ENCODE data around the gene CCNF. TPM values are rescaled to one million over a fixed set of nuclear protein-coding genes. Genes with fewer than 3 reads are reported as not detected.

Gene CCNF
- total RNA-seq, 1 donor from 2014 or later, result 36.0 TPM

- H3K36me3 Mint-ChIP-seq, result no peaks in the 10 kb centered on the region
- no peak overlapping the region for H3K27ac Mint-ChIP-seq
- no peak for TF ChIP-seq CTCF (conservative IDR thresholded peaks at IDR 0.05)
- H3K4me1 Mint-ChIP-seq (ENCODE audit: unreplicated experiment), result peaks cover 12% of the 10 kb centered on the region
- no peaks in the 10 kb centered on the region for H3K9me3 Mint-ChIP-seq
- DNase-seq (ENCODE audit: extremely low spot score, unreplicated experiment), result no peak
- H3K4me3 Mint-ChIP-seq, result no peak overlapping the region
- H3K27me3 Mint-ChIP-seq, result no peaks in the 10 kb centered on the region
These were observed 76.4 kb downstream of the CCNF start for GRCh38 chr16:2505695-2506094.

- no peak for TF ChIP-seq CTCF (conservative IDR thresholded peaks at IDR 0.05)
- Mint-ChIP-seq H3K9me3 (no peaks in the 10 kb centered on the region), H3K27me3 (no peaks in the 10 kb centered on the region), H3K4me3 (no peak overlapping the region), H3K4me1 (ENCODE audit: unreplicated experiment) (peaks cover 14% of the 10 kb centered on the region), H3K27ac (no peak overlapping the region), H3K36me3 (no peaks in the 10 kb centered on the region)
- no peak for DNase-seq (ENCODE audit: extremely low spot score, unreplicated experiment)
These were observed 77.9 kb downstream of the CCNF start for GRCh38 chr16:2507052-2507659.

- Mint-ChIP-seq H3K4me3 (no peak overlapping the region), H3K4me1 (ENCODE audit: unreplicated experiment) (peaks cover 17% of the 10 kb centered on the region), H3K9me3 (no peaks in the 10 kb centered on the region), H3K27ac (no peak overlapping the region), H3K36me3 (no peaks in the 10 kb centered on the region), H3K27me3 (no peaks in the 10 kb centered on the region)
- DNase-seq (ENCODE audit: extremely low spot score, unreplicated experiment), result no peak
- TF ChIP-seq CTCF (conservative IDR thresholded peaks at IDR 0.05), result no peak
These were observed 78.4 kb downstream of the CCNF start for GRCh38 chr16:2507665-2508064.

Small RNA genes lying within 50 kb of the gene (microRNA-seq; reads per million reads assigned to microRNA genes)
- not detected for gene MIR6767
- gene MIR6768, result not detected

Other genes starting within 250 kb of the CCNF start
- 2.7 and 6.3 TPM in 2 replicates for gene CASKIN1, start 232.8 kb upstream of the CCNF start, total RNA-seq (ENCODE audit: low replicate concordance)
- 44.9 and 56.8 TPM in 2 replicates for gene MLST8, start 224.0 kb upstream of the CCNF start, total RNA-seq (ENCODE audit: low replicate concordance)
- 8.7 and 16.6 TPM in 2 replicates for gene BRICD5, start 218.6 kb upstream of the CCNF start, total RNA-seq (ENCODE audit: low replicate concordance)
- 16.2 and 25.5 TPM in 2 replicates for gene PGP, start 214.6 kb upstream of the CCNF start, total RNA-seq (ENCODE audit: low replicate concordance)
- 24.9 and 30.4 TPM in 2 replicates for gene E4F1, start 205.9 kb upstream of the CCNF start, total RNA-seq (ENCODE audit: low replicate concordance)
- 0.57 and 2.6 TPM in 2 replicates for gene DNASE1L2, start 193.0 kb upstream of the CCNF start, total RNA-seq (ENCODE audit: low replicate concordance)
- 72.7 and 89.7 TPM in 2 replicates for gene ECI1, start 177.9 kb upstream of the CCNF start, total RNA-seq (ENCODE audit: low replicate concordance)
- 180 and 241 TPM in 2 replicates for gene RNPS1, start 161.3 kb upstream of the CCNF start, total RNA-seq (ENCODE audit: low replicate concordance)
- gene ABCA3, start 88.7 kb upstream of the CCNF start, total RNA-seq (ENCODE audit: low replicate concordance), result 10.5 and 12.5 TPM in 2 replicates
- gene TEDC2, start 30.7 kb downstream of the CCNF start, total RNA-seq (ENCODE audit: low replicate concordance), result 10.5 and 31.6 TPM in 2 replicates
- 1.2 and 4.5 TPM in 2 replicates for gene NTN3, start 41.9 kb downstream of the CCNF start, total RNA-seq (ENCODE audit: low replicate concordance)
- 15.6 and 22.1 TPM in 2 replicates for gene TBC1D24, start 45.7 kb downstream of the CCNF start, total RNA-seq (ENCODE audit: low replicate concordance)
- gene ATP6V0C, start 84.5 kb downstream of the CCNF start, total RNA-seq (ENCODE audit: low replicate concordance), result 155 and 223 TPM in 2 replicates
- 46.1 and 61.8 TPM in 2 replicates for gene AMDHD2, start 90.9 kb downstream of the CCNF start, total RNA-seq (ENCODE audit: low replicate concordance)
- gene CEMP1, start 102.0 kb downstream of the CCNF start, total RNA-seq (ENCODE audit: low replicate concordance), result 0.22 and 0.74 TPM in 2 replicates
- gene PDPK1, start 108.6 kb downstream of the CCNF start, total RNA-seq (ENCODE audit: low replicate concordance), result 40.8 and 57.1 TPM in 2 replicates